ENCODE measurements around the gene PPP2R5C.

GRCh38 chr14:101948666-101949216, 187.2 kb downstream of the PPP2R5C start:
- TF ChIP-seq CTCF (IDR thresholded peaks at IDR 0.05): no peak
- no peak for TF ChIP-seq POLR2A (IDR thresholded peaks at IDR 0.05)
- TF ChIP-seq EP300 (IDR thresholded peaks at IDR 0.05): no peak
